Brain microvascular endothelial cell (primary cell): ENCODE measurements around the gene SLC43A2.

Experiments used
- DNase-seq: peaks from one replicate; pipeline ENCODE4 v3.0.0-alpha.2; 2020
- H3K27ac ChIP-seq: fragments of 250-450 bp; sonication (Bioruptor Pico); 2 replicates; pipeline ENCODE4 v1.5.1; 2020; ENCODE audit warnings: mild to moderate bottlenecking, moderate library complexity
- H3K27me3 ChIP-seq: fragments of 250-450 bp; sonication (Bioruptor Pico); replicated peaks from 2 replicates; pipeline ENCODE4 v1.5.1; 2020; ENCODE audit warnings: mild to moderate bottlenecking
- H3K36me3 ChIP-seq: fragments of 250-450 bp; sonication (Bioruptor Pico); replicated peaks from 2 replicates; pipeline ENCODE4 v1.5.1; 2020; ENCODE audit warnings: mild to moderate bottlenecking
- H3K4me3 ChIP-seq: 2 replicates; pipeline ENCODE4 v1.5.1; 2011; ENCODE audit warnings: low read depth, mild to moderate bottlenecking, control low read depth, low read length, moderate library complexity
- in situ Hi-C: cut with HindIII; loops from 2 replicates; pipeline ENCODE4 v1.10.0; 2017; ENCODE audit warnings: low sequenced_read_pairs, low pct_ligation_motif_present
- TF ChIP-seq, protein P1 (sequence below): IDR thresholded peaks from 2 replicates; pipeline ENCODE4 v1.5.1; 2011; ENCODE audit warnings: low read depth, mild to moderate bottlenecking, moderate library complexity, low read length, control low read depth, inconsistent platforms; ENCODE audit errors: missing control alignments

SLC43A2 gene

GRCh38 chr17:1553354-1554266 lies 75.0 kb downstream of the SLC43A2 start:
- DNase-seq = no peak
- Histone ChIP-seq H3K36me3 (peaks cover 29% of the 10 kb centered on the region), H3K27me3 (no peaks in the 10 kb centered on the region), H3K4me3 (no peak overlapping the region), H3K27ac (no peak overlapping the region)
- in situ Hi-C loops = no loop called here
- TF ChIP-seq, protein P1, sequence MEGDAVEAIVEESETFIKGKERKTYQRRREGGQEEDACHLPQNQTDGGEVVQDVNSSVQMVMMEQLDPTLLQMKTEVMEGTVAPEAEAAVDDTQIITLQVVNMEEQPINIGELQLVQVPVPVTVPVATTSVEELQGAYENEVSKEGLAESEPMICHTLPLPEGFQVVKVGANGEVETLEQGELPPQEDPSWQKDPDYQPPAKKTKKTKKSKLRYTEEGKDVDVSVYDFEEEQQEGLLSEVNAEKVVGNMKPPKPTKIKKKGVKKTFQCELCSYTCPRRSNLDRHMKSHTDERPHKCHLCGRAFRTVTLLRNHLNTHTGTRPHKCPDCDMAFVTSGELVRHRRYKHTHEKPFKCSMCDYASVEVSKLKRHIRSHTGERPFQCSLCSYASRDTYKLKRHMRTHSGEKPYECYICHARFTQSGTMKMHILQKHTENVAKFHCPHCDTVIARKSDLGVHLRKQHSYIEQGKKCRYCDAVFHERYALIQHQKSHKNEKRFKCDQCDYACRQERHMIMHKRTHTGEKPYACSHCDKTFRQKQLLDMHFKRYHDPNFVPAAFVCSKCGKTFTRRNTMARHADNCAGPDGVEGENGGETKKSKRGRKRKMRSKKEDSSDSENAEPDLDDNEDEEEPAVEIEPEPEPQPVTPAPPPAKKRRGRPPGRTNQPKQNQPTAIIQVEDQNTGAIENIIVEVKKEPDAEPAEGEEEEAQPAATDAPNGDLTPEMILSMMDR = no peak

DNA sequence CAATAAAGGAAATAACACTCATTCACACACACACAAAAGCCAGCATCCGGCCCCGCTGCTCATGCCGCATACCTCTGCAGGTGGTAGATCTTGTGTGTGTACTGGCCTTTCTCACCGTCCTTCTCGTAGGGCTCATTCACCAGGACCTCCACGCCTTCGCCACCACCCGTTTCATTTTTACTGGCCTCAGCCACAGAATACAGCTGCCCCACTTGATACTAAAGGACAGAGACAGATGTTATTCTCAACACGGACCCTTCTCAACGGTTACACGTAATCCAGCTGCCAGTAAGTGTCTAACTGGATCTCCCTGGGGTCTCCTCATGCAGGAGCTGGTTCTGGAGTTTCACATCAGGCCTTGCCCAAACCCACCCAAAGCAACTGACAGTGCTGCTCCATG lies 75.7 kb downstream of the SLC43A2 start:
- in situ Hi-C loops = no loop called here
- Histone ChIP-seq H3K27me3 (no peaks in the 10 kb centered on the region), H3K36me3 (peaks cover 29% of the 10 kb centered on the region), H3K4me3 (no peak overlapping the region), H3K27ac (no peak overlapping the region)
- no peak for DNase-seq
- TF ChIP-seq, protein P1 = no peak

GRCh38 chr17:1551741-1552140 lies 76.9 kb downstream of the SLC43A2 start:
- DNase-seq = no peak

GRCh38 chr17:1548032-1548431 lies 80.6 kb downstream of the SLC43A2 start:
- Histone ChIP-seq H3K4me3 (no peak overlapping the region), H3K27ac (no peak overlapping the region), H3K36me3 (peaks cover 29% of the 10 kb centered on the region), H3K27me3 (no peaks in the 10 kb centered on the region)
- TF ChIP-seq, protein P1 = no peak
- in situ Hi-C loops = no loop called here
- DNase-seq = no peak

More at GRCh38 chr17:1551741-1552140, 76.9 kb downstream of the SLC43A2 start:
- in situ Hi-C loops = no loop called here
- Histone ChIP-seq H3K27ac (no peak overlapping the region), H3K27me3 (no peaks in the 10 kb centered on the region), H3K36me3 (peaks cover 29% of the 10 kb centered on the region), H3K4me3 (no peak overlapping the region)
- TF ChIP-seq, protein P1 = no peak

DNA sequence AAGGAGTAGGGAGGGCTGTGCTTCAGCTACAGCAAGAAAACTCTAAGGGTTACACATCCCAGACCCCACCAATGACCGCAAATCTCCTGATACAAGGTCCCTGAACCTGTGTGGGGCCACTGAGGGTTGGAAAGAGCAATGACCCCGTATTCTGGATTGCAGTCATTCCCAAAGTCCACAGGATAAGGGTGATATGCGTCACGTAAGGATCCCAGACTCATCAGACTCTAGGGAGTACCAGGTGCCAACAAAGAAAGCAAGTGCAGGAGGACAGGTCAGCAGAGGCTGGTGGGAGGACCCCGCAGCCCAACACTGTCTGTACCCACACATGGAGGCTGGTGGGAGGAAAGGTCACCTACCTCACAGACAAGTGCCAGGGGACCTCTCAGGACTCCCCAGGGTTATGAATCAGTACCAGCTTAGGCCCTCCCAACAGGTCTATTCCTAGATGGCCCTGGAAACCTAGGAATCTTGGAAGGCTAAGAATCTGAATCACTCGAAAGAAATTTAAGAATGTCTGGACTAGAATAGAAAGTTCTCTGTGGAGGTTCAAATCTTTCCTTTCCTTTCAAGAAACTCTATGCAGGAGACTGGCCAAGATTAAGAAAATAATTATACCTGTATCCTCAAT lies 82.2 kb downstream of the SLC43A2 start:
- TF ChIP-seq, protein P1 = no peak
- no peak overlapping the region for H3K4me3 ChIP-seq
- no peak overlapping the region for H3K27ac ChIP-seq
- peaks cover 32% of the 10 kb centered on the region for H3K36me3 ChIP-seq
- no peaks in the 10 kb centered on the region for H3K27me3 ChIP-seq
- in situ Hi-C loops = no loop called here
- no peak for DNase-seq
